H9 (cell line): ENCODE measurements around the gene NDUFB10. TPM values are rescaled to one million over a fixed set of nuclear protein-coding genes. Genes with fewer than 3 reads are reported as not detected.

Source experiments
- DNase-seq: peaks from one replicate; pipeline ENCODE4 v3.0.0-alpha.2; 2017
- H2AFZ ChIP-seq: one replicate; pipeline ENCODE4 v1.6.1; 2013; ENCODE audit warnings: mild to moderate bottlenecking, low read length, control low read depth, moderate library complexity
- H2AK5ac ChIP-seq: 2 replicates; pipeline ENCODE4 v1.6.1; 2013; ENCODE audit warnings: low read length, control low read depth, mixed read lengths; ENCODE audit not compliant: insufficient read length
- H2BK120ac ChIP-seq: one replicate; pipeline ENCODE4 v1.6.1; 2013; ENCODE audit warnings: low read depth, mild to moderate bottlenecking, low read length, control low read depth, inconsistent platforms; ENCODE audit not compliant: poor library complexity, severe bottlenecking
- H2BK12ac ChIP-seq: 2 replicates; pipeline ENCODE4 v1.6.1; 2013; ENCODE audit warnings: low read length, control low read depth, mixed read lengths, low read depth; ENCODE audit not compliant: insufficient read length
- H2BK15ac ChIP-seq: 2 replicates; pipeline ENCODE4 v1.6.1; 2013; ENCODE audit warnings: low read depth, low read length, control low read depth
- H2BK20ac ChIP-seq: one replicate; pipeline ENCODE4 v1.6.1; 2013; ENCODE audit warnings: low read depth, mild to moderate bottlenecking, low read length, control low read depth, inconsistent platforms; ENCODE audit not compliant: poor library complexity, severe bottlenecking
- H2BK5ac ChIP-seq: 2 replicates; pipeline ENCODE4 v1.6.1; 2013; ENCODE audit warnings: low read length, control low read depth, mixed read lengths; ENCODE audit not compliant: insufficient read length
- H3K14ac ChIP-seq: 2 replicates; pipeline ENCODE4 v1.6.1; 2013; ENCODE audit warnings: low read length, control low read depth; ENCODE audit not compliant: insufficient read depth
- H3K18ac ChIP-seq: 2 replicates; pipeline ENCODE4 v1.6.1; 2013; ENCODE audit warnings: low read depth, mild to moderate bottlenecking, mixed read lengths, low read length, control low read depth; ENCODE audit not compliant: insufficient read length
- H3K23ac ChIP-seq: 2 replicates; pipeline ENCODE4 v1.6.1; 2013; ENCODE audit warnings: low read length, control low read depth, mixed read lengths, low read depth; ENCODE audit not compliant: insufficient read length
- H3K23me2 ChIP-seq: 2 replicates; pipeline ENCODE4 v1.6.1; 2013; ENCODE audit warnings: low read depth, mild to moderate bottlenecking, mixed read lengths, low read length, control low read depth; ENCODE audit not compliant: insufficient read length, poor library complexity, severe bottlenecking
- H3K27ac ChIP-seq: 2 replicates; pipeline ENCODE4 v1.5.1; 2013; ENCODE audit warnings: low read length, control low read depth, mixed read lengths, low read depth; ENCODE audit not compliant: insufficient read length
- H3K27me3 ChIP-seq: 2 replicates; pipeline ENCODE4 v1.6.1; 2013; ENCODE audit warnings: low read length, control low read depth, inconsistent platforms; ENCODE audit not compliant: insufficient read depth
- H3K4ac ChIP-seq: 2 replicates; pipeline ENCODE4 v1.6.1; 2013; ENCODE audit warnings: low read depth, mild to moderate bottlenecking, control low read depth, inconsistent platforms, low read length, moderate library complexity
- H3K4me1 ChIP-seq: 2 replicates; pipeline ENCODE4 v1.6.1; 2013; ENCODE audit warnings: low read length, control low read depth, inconsistent platforms; ENCODE audit not compliant: insufficient read depth
- H3K4me2 ChIP-seq: 2 replicates; pipeline ENCODE4 v1.6.1; 2013; ENCODE audit warnings: low read length, control low read depth, mixed read lengths; ENCODE audit not compliant: insufficient read length, insufficient read depth
- H3K56ac ChIP-seq: 2 replicates; pipeline ENCODE4 v1.6.1; 2013; ENCODE audit warnings: low read depth, mild to moderate bottlenecking, mixed read lengths, low read length, control low read depth; ENCODE audit not compliant: insufficient read length
- H3K79me1 ChIP-seq: 2 replicates; pipeline ENCODE4 v1.6.1; 2013; ENCODE audit warnings: low read depth, mild to moderate bottlenecking, moderate library complexity, low read length, control low read depth, inconsistent platforms; ENCODE audit not compliant: insufficient read depth, poor library complexity, severe bottlenecking
- H3K79me2 ChIP-seq: 2 replicates; pipeline ENCODE4 v1.6.1; 2013; ENCODE audit warnings: low read length, control low read depth, inconsistent platforms; ENCODE audit not compliant: insufficient read depth
- H3K9ac ChIP-seq: 2 replicates; pipeline ENCODE4 v1.6.1; 2013; ENCODE audit warnings: low read length, control low read depth, mixed read lengths; ENCODE audit not compliant: insufficient read length; ENCODE audit errors: extremely low read depth
- H3K9me3 ChIP-seq: one replicate; pipeline ENCODE4 v1.6.1; 2013; ENCODE audit warnings: low read depth, low read length, inconsistent platforms; ENCODE audit not compliant: control insufficient read depth
- H3T11ph ChIP-seq: one replicate; pipeline ENCODE4 v1.6.1; 2013; ENCODE audit warnings: mild to moderate bottlenecking, low read length, control low read depth, inconsistent platforms
- H4K20me1 ChIP-seq: one replicate; pipeline ENCODE4 v1.6.1; 2013; ENCODE audit not compliant: control insufficient read depth, insufficient read length, insufficient read depth
- H4K5ac ChIP-seq: 2 replicates; pipeline ENCODE4 v1.6.1; 2013; ENCODE audit warnings: low read depth, mild to moderate bottlenecking, mixed read lengths, low read length, control low read depth; ENCODE audit not compliant: insufficient read length
- H4K8ac ChIP-seq: replicated peaks from 2 replicates; pipeline ENCODE4 v1.6.1; 2013; ENCODE audit warnings: low read length, control low read depth, mixed read lengths, low read depth; ENCODE audit not compliant: insufficient read length
- H4K91ac ChIP-seq: 2 replicates; pipeline ENCODE4 v1.6.1; 2013; ENCODE audit warnings: low read depth, mild to moderate bottlenecking, moderate library complexity, mixed read lengths, low read length, control low read depth; ENCODE audit not compliant: insufficient read length
- H3K27ac Mint-ChIP-seq, 3 experiments: 2 replicates in 2 of 3; 3 replicates in 1 of 3; pipeline ENCODE4 v1.8.0; 2020 to 2021; ENCODE audit warnings: mixed read lengths in 3 of 3, mild to moderate bottlenecking in 1 of 3, moderate library complexity in 1 of 3
- H3K27me3 Mint-ChIP-seq: 2 replicates; pipeline ENCODE4 v1.8.0; 2021; ENCODE audit warnings: low read depth, mild to moderate bottlenecking, moderate library complexity, mixed read lengths
- H3K36me3 Mint-ChIP-seq, 3 experiments: 2 replicates in 2 of 3; 3 replicates in 1 of 3; pipeline ENCODE4 v1.8.0; 2020 to 2021; ENCODE audit warnings: low read depth in 3 of 3, mixed read lengths in 3 of 3; ENCODE audit not compliant: insufficient read depth in 1 of 3
- H3K4me1 Mint-ChIP-seq, 2 experiments: 2 replicates each; pipeline ENCODE4 v1.8.0; 2020; ENCODE audit warnings: mixed read lengths in 2 of 2
- H3K4me3 Mint-ChIP-seq, 2 experiments: 2 replicates in 1 of 2; 3 replicates in 1 of 2; pipeline ENCODE4 v1.8.0; 2020 to 2021; ENCODE audit warnings: mild to moderate bottlenecking in 2 of 2, mixed read lengths in 2 of 2, moderate library complexity in 1 of 2
- H3K9me3 Mint-ChIP-seq, 2 experiments: 2 replicates in 1 of 2; 3 replicates in 1 of 2; pipeline ENCODE4 v1.8.0; 2020; ENCODE audit warnings: mild to moderate bottlenecking in 2 of 2, mixed read lengths in 2 of 2, moderate library complexity in 1 of 2
- CTCF ChIP-seq: fragments of 200-600 bp; sonication (generic); conservative IDR thresholded peaks from 3 replicates; pipeline ENCODE4 v1.8.0; 2021; ENCODE audit warnings: antibody characterized with exemption, mild to moderate bottlenecking
- WGBS: extraction: QIAGEN DNeasy Blood & Tissue Kit; methylation state at CpG from one replicate; pipeline ENCODE4 v1.1.7; 2013; ENCODE audit warnings: missing lambda C conversion rate, low lambda C conversion rate, mixed read lengths; ENCODE audit not compliant: insufficient read length; ENCODE audit errors: extremely low coverage; 5-methylcytosine and 5-hydroxymethylcytosine counted together
- total RNA-seq: library from RNA; stranded (reverse); gene quantifications from 2 replicates; pipeline ENCODE4 v1.2.1, GENCODE V29; 2021

NDUFB10 gene
- total RNA-seq, 1 experiment from 2014 or later = 191 TPM

- Histone ChIP-seq H2AFZ (no peak overlapping the region), H2AK5ac (no peak overlapping the region)
- TF ChIP-seq CTCF = no peak
These were observed 29.0 kb upstream of the NDUFB10 start for GRCh38 chr16:1930338-1930720.

More at GRCh38 chr16:1930338-1930720, 29.0 kb upstream of the NDUFB10 start:
- Histone ChIP-seq H3K23me2 (peaks cover 3% of the 10 kb centered on the region), H3K4ac (no peak overlapping the region), H3K4me1 (no peaks in the 10 kb centered on the region), H3K18ac (no peak overlapping the region), H3K56ac (no peak overlapping the region), H3K4me2 (no peak overlapping the region), H4K5ac (no peak overlapping the region), H2BK5ac (no peak overlapping the region), H4K20me1 (no peaks in the 10 kb centered on the region), H3K79me1 (no peaks in the 10 kb centered on the region), H3K27ac (no peak overlapping the region), H4K8ac (no peak overlapping the region), H3K9me3 (no peaks in the 10 kb centered on the region), H2BK15ac (no peak overlapping the region), H3T11ph (no peak overlapping the region), H2BK20ac (no peak overlapping the region), H2BK12ac (no peak overlapping the region), H3K27me3 (no peaks in the 10 kb centered on the region), H3K23ac (no peak overlapping the region), H3K9ac (no peak overlapping the region), H2BK120ac (no peak overlapping the region), H3K79me2 (no peaks in the 10 kb centered on the region), H3K14ac (no peak overlapping the region), H4K91ac (no peak overlapping the region)
- H3K4me1 Mint-ChIP-seq = peaks cover 2 to 13% of the 10 kb centered on the region in 2 experiments
- H3K4me3 Mint-ChIP-seq = peak overlapping the region in 1 of 2 experiments; percentile 54; a peak in 1 of 5 replicates
- H3K27me3 Mint-ChIP-seq = peaks cover 31% of the 10 kb centered on the region
- peaks cover 0 to 3% of the 10 kb centered on the region in 2 experiments; a peak in 1 of 5 replicates for H3K9me3 Mint-ChIP-seq
- H3K36me3 Mint-ChIP-seq = no peaks in the 10 kb centered on the region
- no CpG with 5 or more reads among the region's 10 CpGs for WGBS
- H3K27ac Mint-ChIP-seq = no peak overlapping the region
- DNase-seq = no peak
